Uterus (tissue), 4 donors: Measurements from ENCODE around the gene PRDX6. TPM values are rescaled to one million over a fixed set of nuclear protein-coding genes. Genes with fewer than 3 reads are reported as not detected.

Experiments
- DNase-seq, 2 donors: peaks; one replicate each; pipeline ENCODE4 v3.0.0-alpha.2; 2019 to 2020
- H3K27ac ChIP-seq, 2 donors: fragments of 200-600 bp; sonication (generic); 1 replicate in 1 of 2; 2 replicates in 1 of 2; pipeline ENCODE4 v1.5.1; 2016 to 2018
- H3K27me3 ChIP-seq, 2 donors: fragments of 200-600 bp; sonication (generic); one replicate each; pipeline ENCODE4 v1.5.1; 2018 to 2019; ENCODE audit warnings: control low read depth in 1 of 2
- H3K36me3 ChIP-seq, 2 donors: fragments of 200-600 bp; sonication (generic); one replicate each; pipeline ENCODE4 v1.5.1; 2019; ENCODE audit warnings: control low read depth in 1 of 2
- H3K4me1 ChIP-seq, 2 donors: fragments of 200-600 bp; sonication (generic); one replicate each; pipeline ENCODE4 v1.5.1; 2018 to 2019; ENCODE audit warnings: control low read depth in 1 of 2
- H3K4me3 ChIP-seq, 2 donors: fragments of 200-600 bp; sonication (generic); 1 replicate in 1 of 2; 2 replicates in 1 of 2; pipeline ENCODE4 v1.5.1; 2018 to 2019; ENCODE audit warnings: mild to moderate bottlenecking in 1 of 2
- H3K9me3 ChIP-seq, 2 donors: fragments of 200-600 bp; sonication (generic); one replicate each; pipeline ENCODE4 v1.5.1; 2019; ENCODE audit warnings: control low read depth in 1 of 2
- POLR2A ChIP-seq, 2 donors: fragments of 450-650 bp; IDR thresholded peaks; one replicate each; pipeline ENCODE4 v1.6.1; 2016; ENCODE audit warnings: antibody characterized with exemption in 2 of 2, mild to moderate bottlenecking in 1 of 2, moderate library complexity in 1 of 2
- intact Hi-C: fragments of 100-400 bp; cut with DNase I; formaldehyde crosslinking; loops from one replicate; pipeline ENCODE4 v1.15.1; 2023; ENCODE audit warnings: low total_unique reads
- total RNA-seq, 4 donors: library from RNA; depleted of rRNA in 3 of 4; stranded (reverse); fragments of >200 nt in 3 of 4; gene quantifications; one replicate each; pipeline versions ENCODE4 v1.1.0 to v1.2.4, GENCODE V29; 2014 to 2023
- TF ChIP-seq, protein P1 (sequence below), 4 experiments: fragments of 200-600 bp in 2 of 4; fragments of 450-650 bp in 2 of 4; sonication (generic) in 2 of 4; IDR thresholded peaks; one replicate each; pipeline ENCODE4 v1.5.1; 2016 to 2019; ENCODE audit warnings: antibody characterized with exemption in 4 of 4, mild to moderate bottlenecking in 2 of 4, moderate library complexity in 1 of 4
- donor health status: DM: yes; HTN: yes; CAD: no.

PRDX6 gene
- total RNA-seq, 4 donors from 2014 or later, result 51.2 to 218 (median 144) TPM

DNA sequence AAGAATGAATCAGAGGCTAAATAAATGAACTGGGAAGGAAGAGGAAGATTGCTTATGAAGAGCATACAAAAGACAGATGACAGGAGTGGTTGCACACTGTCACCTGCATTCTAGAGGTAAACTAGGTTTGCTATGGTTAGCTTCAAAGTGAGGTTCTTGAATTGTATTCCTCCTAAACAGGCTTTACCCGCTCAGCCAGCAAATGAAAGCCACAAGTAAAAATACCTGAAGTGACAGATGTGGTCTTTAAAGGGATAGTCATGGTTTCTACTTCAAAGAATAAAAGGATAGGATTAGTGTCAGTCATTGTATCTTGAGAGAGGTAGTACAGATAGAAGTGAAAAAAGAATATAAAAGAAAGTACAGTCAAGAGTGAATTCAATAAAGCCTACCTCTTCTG, 32.4 kb upstream of the PRDX6 start:
- TF ChIP-seq, protein P1, sequence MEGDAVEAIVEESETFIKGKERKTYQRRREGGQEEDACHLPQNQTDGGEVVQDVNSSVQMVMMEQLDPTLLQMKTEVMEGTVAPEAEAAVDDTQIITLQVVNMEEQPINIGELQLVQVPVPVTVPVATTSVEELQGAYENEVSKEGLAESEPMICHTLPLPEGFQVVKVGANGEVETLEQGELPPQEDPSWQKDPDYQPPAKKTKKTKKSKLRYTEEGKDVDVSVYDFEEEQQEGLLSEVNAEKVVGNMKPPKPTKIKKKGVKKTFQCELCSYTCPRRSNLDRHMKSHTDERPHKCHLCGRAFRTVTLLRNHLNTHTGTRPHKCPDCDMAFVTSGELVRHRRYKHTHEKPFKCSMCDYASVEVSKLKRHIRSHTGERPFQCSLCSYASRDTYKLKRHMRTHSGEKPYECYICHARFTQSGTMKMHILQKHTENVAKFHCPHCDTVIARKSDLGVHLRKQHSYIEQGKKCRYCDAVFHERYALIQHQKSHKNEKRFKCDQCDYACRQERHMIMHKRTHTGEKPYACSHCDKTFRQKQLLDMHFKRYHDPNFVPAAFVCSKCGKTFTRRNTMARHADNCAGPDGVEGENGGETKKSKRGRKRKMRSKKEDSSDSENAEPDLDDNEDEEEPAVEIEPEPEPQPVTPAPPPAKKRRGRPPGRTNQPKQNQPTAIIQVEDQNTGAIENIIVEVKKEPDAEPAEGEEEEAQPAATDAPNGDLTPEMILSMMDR (IDR thresholded peaks at IDR 0.05), result no peak
- TF ChIP-seq POLR2A (IDR thresholded peaks at IDR 0.05), result no peak
- H3K9me3 ChIP-seq, result no peaks in the 10 kb centered on the region
- no peaks in the 10 kb centered on the region for H3K27me3 ChIP-seq
- intact Hi-C loops, result no loop called here
- DNase-seq, result no peak
- no peak overlapping the region for H3K27ac ChIP-seq
- no peak overlapping the region for H3K4me3 ChIP-seq
- no peaks in the 10 kb centered on the region for H3K4me1 ChIP-seq
- no peaks in the 10 kb centered on the region for H3K36me3 ChIP-seq

GRCh38 chr1:173445164-173445563, 32.0 kb upstream of the PRDX6 start:
- Histone ChIP-seq H3K36me3 (no peaks in the 10 kb centered on the region), H3K4me3 (no peak overlapping the region), H3K27me3 (no peaks in the 10 kb centered on the region), H3K9me3 (no peaks in the 10 kb centered on the region), H3K4me1 (no peaks in the 10 kb centered on the region), H3K27ac (no peak overlapping the region)
- TF ChIP-seq, protein P1 (IDR thresholded peaks at IDR 0.05), result no peak
- TF ChIP-seq POLR2A (IDR thresholded peaks at IDR 0.05), result no peak
- DNase-seq, result no peak
- intact Hi-C loops, result no loop called here

GRCh38 chr1:173445656-173446055, 31.5 kb upstream of the PRDX6 start:
- H3K27ac ChIP-seq, result no peak overlapping the region
- H3K36me3 ChIP-seq, result no peaks in the 10 kb centered on the region
- intact Hi-C loops, result no loop called here
- TF ChIP-seq POLR2A (IDR thresholded peaks at IDR 0.05), result no peak
- TF ChIP-seq, protein P1 (IDR thresholded peaks at IDR 0.05), result no peak
- no peak overlapping the region for H3K4me3 ChIP-seq
- H3K27me3 ChIP-seq, result no peaks in the 10 kb centered on the region
- no peaks in the 10 kb centered on the region for H3K4me1 ChIP-seq
- no peak for DNase-seq
- H3K9me3 ChIP-seq, result no peaks in the 10 kb centered on the region

DNA sequence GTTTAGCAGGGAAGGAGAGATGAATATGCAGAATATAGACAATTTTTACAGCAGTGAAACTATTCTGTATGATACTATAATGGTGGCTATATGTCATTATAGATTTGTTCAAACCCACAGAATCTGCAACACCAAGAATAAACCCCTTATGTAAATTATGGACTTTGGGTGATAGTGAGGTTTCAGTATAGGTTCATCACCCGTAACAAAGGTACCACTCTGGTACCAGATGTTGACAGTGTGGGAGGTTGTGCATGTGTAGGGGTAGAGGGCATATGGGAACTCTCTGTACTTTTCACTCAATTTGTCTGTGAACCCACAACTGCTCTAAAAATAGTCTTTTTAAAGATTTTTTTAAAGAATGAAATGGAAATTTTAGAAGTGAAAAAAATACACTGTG, 29.9 kb upstream of the PRDX6 start:
- H3K4me1 ChIP-seq, result no peaks in the 10 kb centered on the region
- H3K27ac ChIP-seq, result no peak overlapping the region
- no peaks in the 10 kb centered on the region for H3K27me3 ChIP-seq
- no peak overlapping the region for H3K4me3 ChIP-seq
- no peak for DNase-seq
- H3K9me3 ChIP-seq, result no peaks in the 10 kb centered on the region
- no peaks in the 10 kb centered on the region for H3K36me3 ChIP-seq
- TF ChIP-seq POLR2A (IDR thresholded peaks at IDR 0.05), result no peak
- TF ChIP-seq, protein P1 (IDR thresholded peaks at IDR 0.05), result no peak
- intact Hi-C loops, result no loop called here

- Histone ChIP-seq H3K27ac (no peak overlapping the region), H3K9me3 (no peaks in the 10 kb centered on the region), H3K27me3 (no peaks in the 10 kb centered on the region), H3K4me1 (no peaks in the 10 kb centered on the region), H3K36me3 (no peaks in the 10 kb centered on the region), H3K4me3 (no peak overlapping the region)
- intact Hi-C loops, result no loop called here
- no peak for TF ChIP-seq POLR2A (IDR thresholded peaks at IDR 0.05)
- TF ChIP-seq, protein P1 (IDR thresholded peaks at IDR 0.05), result no peak
- DNase-seq, result no peak
These were observed 28.2 kb upstream of the PRDX6 start for GRCh38 chr1:173448945-173449344.
